WTC11 (cell line): ENCODE measurements around the gene EYS. TPM values are rescaled to one million over a fixed set of nuclear protein-coding genes. Genes with fewer than 3 reads are reported as not detected.

ENCODE experiments used
- ATAC-seq: fragments of 200-7000 bp; cut with Tn5 transposase; 2 replicates; pipeline ENCODE4 v1.10.0; 2021; ENCODE audit warnings: mild to moderate bottlenecking, moderate library complexity
- CTCF ChIA-PET: fragments of 300-600 bp; sonication (Branson Sonifier 250); formaldehyde crosslinking; loops from one replicate; lab custom pipeline; 2021; ENCODE audit warnings: antibody characterized with exemption; lab: Charles Lee
- POLR2A ChIA-PET: fragments of 350-600 bp; sonication (Branson Sonifier 250); formaldehyde crosslinking; loops from one replicate; lab custom pipeline; 2021; ENCODE audit warnings: antibody characterized with exemption; lab: Charles Lee
- DNase-seq: peaks from one replicate; pipeline ENCODE4 v3.0.0; 2021; ENCODE audit warnings: low spot score
- H3K27ac Mint-ChIP-seq: 2 replicates; pipeline ENCODE4 v1.8.0; 2021; ENCODE audit warnings: mixed read lengths
- H3K27me3 Mint-ChIP-seq: 2 replicates; pipeline ENCODE4 v1.8.0; 2021; ENCODE audit warnings: low read depth, mild to moderate bottlenecking, moderate library complexity, mixed read lengths
- H3K36me3 Mint-ChIP-seq: 2 replicates; pipeline ENCODE4 v1.8.0; 2021; ENCODE audit warnings: mixed read lengths
- H3K4me1 Mint-ChIP-seq: 2 replicates; pipeline ENCODE4 v1.8.0; 2022; ENCODE audit warnings: mixed read lengths
- H3K4me3 Mint-ChIP-seq: 2 replicates; pipeline ENCODE4 v1.8.0; 2021; ENCODE audit warnings: mild to moderate bottlenecking, moderate library complexity, mixed read lengths
- H3K9me3 Mint-ChIP-seq: 2 replicates; pipeline ENCODE4 v1.8.0; 2021; ENCODE audit warnings: mixed read lengths
- CTCF ChIP-seq: fragments of 200-600 bp; IDR thresholded peaks from 2 replicates; pipeline ENCODE4 v1.8.0; 2022; ENCODE audit warnings: antibody characterized with exemption
- ESRRA ChIP-seq: sonication (generic); formaldehyde crosslinking; IDR thresholded peaks from 2 replicates; pipeline ENCODE4 v1.8.1; 2022; ENCODE audit warnings: mild to moderate bottlenecking, missing genetic modification reagents, borderline replicate concordance
- FOXK1 ChIP-seq: sonication (generic); formaldehyde crosslinking; IDR thresholded peaks from 2 replicates; pipeline ENCODE4 v1.8.0; 2022; ENCODE audit warnings: mild to moderate bottlenecking, moderate library complexity, missing genetic modification reagents
- FOXP4 ChIP-seq: sonication (generic); formaldehyde crosslinking; IDR thresholded peaks from 2 replicates; pipeline ENCODE4 v1.8.0; 2022; ENCODE audit warnings: mild to moderate bottlenecking, missing genetic modification reagents
- IRF2 ChIP-seq: sonication (generic); formaldehyde crosslinking; IDR thresholded peaks from 2 replicates; pipeline ENCODE4 v1.8.0; 2022; ENCODE audit warnings: low read depth, missing genetic modification reagents, borderline replicate concordance
- MXD4 ChIP-seq: fragments of 250-450 bp; sonication (Bioruptor Pico); IDR thresholded peaks from 2 replicates; pipeline ENCODE4 v1.8.0; 2021; ENCODE audit warnings: mild to moderate bottlenecking, moderate library complexity, borderline replicate concordance
- MYBL2 ChIP-seq: sonication (generic); formaldehyde crosslinking; IDR thresholded peaks from 2 replicates; pipeline ENCODE4 v1.8.1; 2023; ENCODE audit warnings: mild to moderate bottlenecking, moderate library complexity, missing genetic modification reagents
- RORB ChIP-seq: fragments of 250-450 bp; sonication (Bioruptor Pico); IDR thresholded peaks from 2 replicates; pipeline ENCODE4 v1.9.0; 2021; ENCODE audit warnings: mild to moderate bottlenecking
- ZNF138 ChIP-seq: sonication (generic); formaldehyde crosslinking; conservative IDR thresholded peaks from 2 replicates; pipeline ENCODE4 v1.8.1; 2022; ENCODE audit warnings: mild to moderate bottlenecking, moderate library complexity, missing genetic modification reagents
- ZNF232 ChIP-seq: sonication (generic); formaldehyde crosslinking; IDR thresholded peaks from 2 replicates; pipeline ENCODE4 v1.8.0; 2022; ENCODE audit warnings: mild to moderate bottlenecking, missing genetic modification reagents
- ZNF281 ChIP-seq: sonication (generic); formaldehyde crosslinking; IDR thresholded peaks from 2 replicates; pipeline ENCODE4 v1.8.0; 2023; ENCODE audit warnings: mild to moderate bottlenecking, missing genetic modification reagents
- ZNF425 ChIP-seq: fragments of 250-450 bp; sonication (Bioruptor Pico); conservative IDR thresholded peaks from 2 replicates; pipeline ENCODE4 v1.9.0; 2021; ENCODE audit warnings: mild to moderate bottlenecking
- ZSCAN18 ChIP-seq: fragments of 250-450 bp; sonication (Bioruptor Pico); IDR thresholded peaks from 2 replicates; pipeline ENCODE4 v2.1.2; 2022; ENCODE audit warnings: mild to moderate bottlenecking, moderate library complexity
- total RNA-seq: library from RNA; stranded (reverse); gene quantifications from 3 replicates; pipeline ENCODE4 v1.2.3, GENCODE V29; 2021
- TF ChIP-seq, protein P1 (sequence below): sonication (generic); formaldehyde crosslinking; IDR thresholded peaks from 2 replicates; pipeline ENCODE4 v1.8.0; 2022; ENCODE audit warnings: missing genetic modification reagents

Gene EYS
- total RNA-seq, 1 experiment from 2014 or later: not detected

DNA sequence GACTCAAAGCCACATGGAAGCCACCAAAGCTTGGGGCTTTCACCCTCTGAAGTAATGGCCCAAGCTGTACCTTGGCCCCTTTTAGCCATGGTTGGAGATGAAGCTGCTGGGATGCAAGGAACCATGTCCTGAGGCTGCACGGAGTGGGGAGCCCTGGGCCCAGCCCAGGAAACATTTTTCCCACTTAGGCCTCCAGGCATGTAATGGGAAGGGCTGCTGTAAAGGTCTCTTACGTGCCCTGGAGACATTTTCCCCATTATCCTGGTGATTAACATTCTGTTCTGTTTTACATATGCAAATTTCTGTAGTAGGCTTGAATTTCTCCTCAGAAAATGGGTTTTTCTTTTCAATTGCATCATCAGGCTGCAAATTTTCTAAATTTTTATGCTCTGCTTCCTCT lies 558.2 kb downstream of the EYS start:
- Mint-ChIP-seq H3K36me3 (peaks cover 24% of the 10 kb centered on the region), H3K4me1 (no peaks in the 10 kb centered on the region), H3K9me3 (peaks cover 37% of the 10 kb centered on the region), H3K4me3 (no peak overlapping the region), H3K27ac (no peak overlapping the region), H3K27me3 (no peaks in the 10 kb centered on the region; the same call in 1 of the 2 replicates)
- no peak for ATAC-seq
- no peak for DNase-seq
- POLR2A ChIA-PET: no interaction called here
- CTCF ChIA-PET: no interaction called here
- TF ChIP-seq CTCF (no peak), FOXP4 (CRISPR knock-in tag) (no peak)

DNA sequence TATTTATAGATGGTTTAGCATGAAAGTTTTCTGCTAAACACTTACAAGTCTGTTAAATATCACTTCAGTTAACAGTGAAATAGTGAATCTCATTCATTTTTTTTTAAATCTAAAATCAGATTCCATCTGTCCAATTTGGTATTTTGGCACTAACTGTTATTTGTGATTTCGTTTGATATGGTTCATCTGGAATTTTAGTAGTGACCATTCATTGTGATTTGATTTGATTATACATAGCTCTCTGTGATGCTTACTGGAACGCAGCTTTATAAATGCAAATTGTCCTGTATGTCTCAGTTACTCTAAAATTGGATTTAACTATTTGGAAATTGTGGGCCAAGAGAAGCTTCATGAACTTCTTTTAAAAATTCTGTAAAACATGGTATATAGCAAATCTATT lies 571.5 kb downstream of the EYS start:
- POLR2A ChIA-PET: no interaction called here
- no peak overlapping the region for H3K27ac Mint-ChIP-seq
- no peaks in the 10 kb centered on the region for H3K4me1 Mint-ChIP-seq
- ATAC-seq: no peak
- CTCF ChIA-PET: no interaction called here
- TF ChIP-seq ZNF425 (CRISPR knock-in tag): no peak
- TF ChIP-seq, protein P1, sequence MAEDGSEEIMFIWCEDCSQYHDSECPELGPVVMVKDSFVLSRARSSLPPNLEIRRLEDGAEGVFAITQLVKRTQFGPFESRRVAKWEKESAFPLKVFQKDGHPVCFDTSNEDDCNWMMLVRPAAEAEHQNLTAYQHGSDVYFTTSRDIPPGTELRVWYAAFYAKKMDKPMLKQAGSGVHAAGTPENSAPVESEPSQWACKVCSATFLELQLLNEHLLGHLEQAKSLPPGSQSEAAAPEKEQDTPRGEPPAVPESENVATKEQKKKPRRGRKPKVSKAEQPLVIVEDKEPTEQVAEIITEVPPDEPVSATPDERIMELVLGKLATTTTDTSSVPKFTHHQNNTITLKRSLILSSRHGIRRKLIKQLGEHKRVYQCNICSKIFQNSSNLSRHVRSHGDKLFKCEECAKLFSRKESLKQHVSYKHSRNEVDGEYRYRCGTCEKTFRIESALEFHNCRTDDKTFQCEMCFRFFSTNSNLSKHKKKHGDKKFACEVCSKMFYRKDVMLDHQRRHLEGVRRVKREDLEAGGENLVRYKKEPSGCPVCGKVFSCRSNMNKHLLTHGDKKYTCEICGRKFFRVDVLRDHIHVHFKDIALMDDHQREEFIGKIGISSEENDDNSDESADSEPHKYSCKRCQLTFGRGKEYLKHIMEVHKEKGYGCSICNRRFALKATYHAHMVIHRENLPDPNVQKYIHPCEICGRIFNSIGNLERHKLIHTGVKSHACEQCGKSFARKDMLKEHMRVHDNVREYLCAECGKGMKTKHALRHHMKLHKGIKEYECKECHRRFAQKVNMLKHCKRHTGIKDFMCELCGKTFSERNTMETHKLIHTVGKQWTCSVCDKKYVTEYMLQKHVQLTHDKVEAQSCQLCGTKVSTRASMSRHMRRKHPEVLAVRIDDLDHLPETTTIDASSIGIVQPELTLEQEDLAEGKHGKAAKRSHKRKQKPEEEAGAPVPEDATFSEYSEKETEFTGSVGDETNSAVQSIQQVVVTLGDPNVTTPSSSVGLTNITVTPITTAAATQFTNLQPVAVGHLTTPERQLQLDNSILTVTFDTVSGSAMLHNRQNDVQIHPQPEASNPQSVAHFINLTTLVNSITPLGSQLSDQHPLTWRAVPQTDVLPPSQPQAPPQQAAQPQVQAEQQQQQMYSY (CRISPR knock-in tag): no peak
- TF ChIP-seq ZNF232 (CRISPR knock-in tag): no peak
- TF ChIP-seq, all 79 proteins: peak for 0
- DNase-seq: no peak
- H3K27me3 Mint-ChIP-seq: no peaks in the 10 kb centered on the region; the same call in 1 of the 2 replicates
- H3K4me3 Mint-ChIP-seq: no peak overlapping the region
- peaks cover 27% of the 10 kb centered on the region for H3K36me3 Mint-ChIP-seq
- peaks cover 66% of the 10 kb centered on the region for H3K9me3 Mint-ChIP-seq

GRCh38 chr6:65126667-65127066 lies 580.4 kb downstream of the EYS start:
- no peak for TF ChIP-seq IRF2 (CRISPR knock-in tag)
- no peak for TF ChIP-seq ZSCAN18 (CRISPR knock-in tag)
- no peak for TF ChIP-seq ZNF281 (CRISPR knock-in tag)
- TF ChIP-seq ESRRA (CRISPR knock-in tag): no peak
- TF ChIP-seq MYBL2 (CRISPR knock-in tag): no peak
- no peak for TF ChIP-seq ZNF138 (CRISPR knock-in tag)
- no peak for TF ChIP-seq MXD4 (CRISPR knock-in tag)
- TF ChIP-seq RORB (CRISPR knock-in tag): no peak
- TF ChIP-seq FOXK1 (CRISPR knock-in tag): no peak
- 0 out of 2 replicates have a peak, but pooled peaks cover 3% of the 10 kb centered on the region for H3K27me3 Mint-ChIP-seq
- ATAC-seq (peak; percentile 63), DNase-seq (no peak)
- CTCF ChIA-PET: no interaction called here
- no peak overlapping the region for H3K27ac Mint-ChIP-seq
- peaks cover 6% of the 10 kb centered on the region; the same call in 1 of the 2 replicates for H3K36me3 Mint-ChIP-seq
- no peak overlapping the region for H3K4me3 Mint-ChIP-seq
- H3K9me3 Mint-ChIP-seq: peaks cover 40% of the 10 kb centered on the region
- H3K4me1 Mint-ChIP-seq: no peaks in the 10 kb centered on the region
- POLR2A ChIA-PET: no interaction called here
